Ascending aorta (tissue), 2 donors: ENCODE data around the gene FAIM2. TPM values are rescaled to one million over a fixed set of nuclear protein-coding genes. Genes with fewer than 3 reads are reported as not detected.

Experiments
- DNase-seq, 2 donors: peaks; one replicate each; pipeline ENCODE4 v3.0.0-alpha.2; 2019; ENCODE audit warnings: low spot score in 2 of 2
- H3K27ac ChIP-seq, 2 donors: fragments of 200-600 bp; sonication (generic); one replicate each; pipeline ENCODE4 v1.5.1; 2016 to 2017; ENCODE audit warnings: mild to moderate bottlenecking in 1 of 2
- H3K27me3 ChIP-seq: fragments of 200-600 bp; sonication (generic); one replicate; pipeline ENCODE4 v1.5.1; 2017
- H3K36me3 ChIP-seq, 2 donors: fragments of 200-600 bp; sonication (generic); one replicate each; pipeline ENCODE4 v1.5.1; 2016
- H3K4me1 ChIP-seq, 2 donors: fragments of 200-600 bp; sonication (generic); one replicate each; pipeline ENCODE4 v1.5.1; 2016 to 2017; ENCODE audit warnings: mild to moderate bottlenecking in 1 of 2
- H3K4me3 ChIP-seq, 2 donors: fragments of 200-600 bp; sonication (generic); one replicate each; pipeline ENCODE4 v1.5.1; 2016 to 2017; ENCODE audit warnings: mild to moderate bottlenecking in 1 of 2
- H3K9me3 ChIP-seq, 2 donors: fragments of 200-600 bp; sonication (generic); one replicate each; pipeline ENCODE4 v1.5.1; 2016
- intact Hi-C: fragments of 100-400 bp; cut with DNase I; formaldehyde crosslinking; loops from one replicate; pipeline ENCODE4 v1.15.1; 2023
- total RNA-seq: library from RNA; depleted of rRNA; stranded (reverse); fragments of >200 nt; gene quantifications from one replicate; pipeline ENCODE4 v1.1.0, GENCODE V29; 2016
- TF ChIP-seq, protein P1 (sequence below), 3 experiments: fragments of 200-600 bp in 2 of 3; fragments of 450-650 bp in 1 of 3; sonication (generic) in 2 of 3; IDR thresholded peaks; one replicate each; pipeline ENCODE4 v1.5.1; 2016 to 2019; ENCODE audit warnings: antibody characterized with exemption in 3 of 3, mild to moderate bottlenecking in 1 of 3, moderate library complexity in 1 of 3

FAIM2 gene
- total RNA-seq, 1 donor from 2014 or later: 0.75 TPM

DNA sequence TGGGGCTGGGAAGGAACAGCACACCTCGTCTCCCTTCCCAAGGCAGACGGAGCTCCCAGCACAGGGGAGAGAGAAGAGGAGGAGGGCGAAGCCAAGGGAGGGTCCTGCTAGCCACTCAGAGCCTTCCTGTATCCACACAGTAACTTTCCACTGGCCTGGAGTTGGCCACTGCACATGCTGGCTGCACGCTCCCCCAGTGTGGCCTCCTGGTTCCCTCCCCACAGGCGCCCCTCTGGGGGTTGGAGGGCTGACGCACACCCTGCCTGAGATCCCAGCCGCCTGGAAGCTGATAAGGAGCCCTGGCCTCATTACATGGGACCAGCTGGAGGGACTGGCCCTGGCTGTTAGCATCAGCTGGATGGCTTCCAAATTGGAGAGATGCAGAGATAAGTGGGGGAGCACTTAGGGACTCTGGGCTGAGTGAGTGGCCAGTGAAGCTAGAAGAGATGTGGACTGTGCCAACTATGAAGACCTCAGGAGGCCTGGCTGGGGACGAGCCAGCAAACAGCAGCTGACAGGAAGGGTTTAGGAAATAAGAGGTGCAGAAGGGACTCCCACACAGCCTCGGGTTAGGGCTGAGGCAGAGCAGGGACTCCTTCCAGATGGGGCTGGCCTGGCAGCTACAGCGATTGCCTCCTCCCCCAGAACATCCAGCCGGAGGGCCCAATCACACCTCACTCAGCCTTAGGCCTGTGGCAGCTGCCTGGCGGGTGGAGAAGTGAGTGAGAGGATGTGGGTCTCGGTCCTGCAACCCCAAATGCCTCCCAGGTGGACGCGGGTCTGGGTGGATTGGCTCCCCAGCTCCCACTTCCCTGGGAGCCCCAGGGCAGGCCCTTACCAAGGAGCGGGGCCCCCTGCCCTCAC, 34.5 kb downstream of the FAIM2 start:
- Histone ChIP-seq H3K4me3 (no peak overlapping the region), H3K27me3 (no peaks in the 10 kb centered on the region), H3K4me1 (peaks cover 0 to 9% of the 10 kb centered on the region in 2 donors), H3K27ac (peak overlapping the region; percentile 42 to 47), H3K36me3 (no peaks in the 10 kb centered on the region), H3K9me3 (no peaks in the 10 kb centered on the region)
- DNase-seq: peak; percentile 22 to 88
- TF ChIP-seq, protein P1, sequence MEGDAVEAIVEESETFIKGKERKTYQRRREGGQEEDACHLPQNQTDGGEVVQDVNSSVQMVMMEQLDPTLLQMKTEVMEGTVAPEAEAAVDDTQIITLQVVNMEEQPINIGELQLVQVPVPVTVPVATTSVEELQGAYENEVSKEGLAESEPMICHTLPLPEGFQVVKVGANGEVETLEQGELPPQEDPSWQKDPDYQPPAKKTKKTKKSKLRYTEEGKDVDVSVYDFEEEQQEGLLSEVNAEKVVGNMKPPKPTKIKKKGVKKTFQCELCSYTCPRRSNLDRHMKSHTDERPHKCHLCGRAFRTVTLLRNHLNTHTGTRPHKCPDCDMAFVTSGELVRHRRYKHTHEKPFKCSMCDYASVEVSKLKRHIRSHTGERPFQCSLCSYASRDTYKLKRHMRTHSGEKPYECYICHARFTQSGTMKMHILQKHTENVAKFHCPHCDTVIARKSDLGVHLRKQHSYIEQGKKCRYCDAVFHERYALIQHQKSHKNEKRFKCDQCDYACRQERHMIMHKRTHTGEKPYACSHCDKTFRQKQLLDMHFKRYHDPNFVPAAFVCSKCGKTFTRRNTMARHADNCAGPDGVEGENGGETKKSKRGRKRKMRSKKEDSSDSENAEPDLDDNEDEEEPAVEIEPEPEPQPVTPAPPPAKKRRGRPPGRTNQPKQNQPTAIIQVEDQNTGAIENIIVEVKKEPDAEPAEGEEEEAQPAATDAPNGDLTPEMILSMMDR (IDR thresholded peaks at IDR 0.05): no peak
- intact Hi-C loops: loop anchor here (1.0 to 5.0 kb wide), 3 partner anchors 42 to 188 kb away; partner anchors contain the start of gene ASIC1

GRCh38 chr12:49868449-49868848, 35.3 kb downstream of the FAIM2 start:
- intact Hi-C loops: loop anchor here (1.0 to 5.0 kb wide), 3 partner anchors 41 to 189 kb away; partner anchors contain the start of gene ASIC1
- TF ChIP-seq, protein P1 (IDR thresholded peaks at IDR 0.05): no peak
- no peaks in the 10 kb centered on the region for H3K27me3 ChIP-seq
- peaks cover 0 to 9% of the 10 kb centered on the region in 2 donors for H3K4me1 ChIP-seq
- peak overlapping the region; percentile 42 to 47 for H3K27ac ChIP-seq
- H3K36me3 ChIP-seq: no peaks in the 10 kb centered on the region
- H3K9me3 ChIP-seq: no peaks in the 10 kb centered on the region
- no peak overlapping the region for H3K4me3 ChIP-seq
- DNase-seq: peak in 1 of 2 donors; percentile 62

DNA sequence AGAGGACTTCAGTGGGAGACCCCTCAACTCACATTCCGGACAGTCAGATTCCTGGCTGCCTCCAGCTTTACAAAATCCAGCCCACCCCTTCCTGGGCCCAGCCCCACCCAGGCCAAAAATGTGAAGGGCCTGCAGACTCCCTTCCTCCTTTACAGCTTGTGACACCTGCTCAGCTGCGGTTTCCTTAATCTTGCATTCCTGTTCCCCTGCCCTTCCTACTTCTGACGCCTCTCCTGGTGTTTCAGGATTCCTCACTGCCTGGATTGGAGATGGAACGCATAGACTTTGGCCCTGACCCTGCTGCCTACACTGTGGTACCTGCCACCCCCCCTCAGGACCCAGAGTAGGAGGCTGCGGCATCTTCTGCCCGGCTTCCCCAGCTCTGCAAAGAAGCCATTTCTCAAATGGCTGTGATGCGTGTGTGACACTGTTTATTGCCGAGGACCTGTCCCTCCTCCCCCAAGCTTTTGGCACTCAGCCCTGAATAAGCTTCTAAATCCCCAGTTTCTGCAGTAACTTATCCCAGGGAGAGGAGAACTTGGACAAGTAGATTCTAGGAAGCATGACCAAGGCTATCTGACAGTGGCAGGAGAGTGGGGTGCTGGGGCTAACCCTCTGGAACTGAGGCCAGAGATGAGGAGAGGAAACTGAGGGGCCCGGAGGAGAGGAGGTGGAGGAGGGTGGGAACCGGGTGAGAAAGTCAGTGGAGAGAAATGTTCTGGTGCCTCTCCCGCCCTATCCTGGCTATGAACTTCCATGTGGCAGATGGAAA, 35.9 kb downstream of the FAIM2 start:
- H3K9me3 ChIP-seq: no peaks in the 10 kb centered on the region
- H3K27ac ChIP-seq: no peak overlapping the region
- H3K4me1 ChIP-seq: peaks cover 0 to 9% of the 10 kb centered on the region in 2 donors
- no peaks in the 10 kb centered on the region for H3K27me3 ChIP-seq
- DNase-seq: peak in 1 of 2 donors; percentile 55
- TF ChIP-seq, protein P1 (IDR thresholded peaks at IDR 0.05): no peak
- no peak overlapping the region for H3K4me3 ChIP-seq
- intact Hi-C loops: loop anchor here (1.0 to 5.0 kb wide), 5 partner anchors 40 to 190 kb away; partner anchors contain the start of gene ASIC1
- no peaks in the 10 kb centered on the region for H3K36me3 ChIP-seq

DNA sequence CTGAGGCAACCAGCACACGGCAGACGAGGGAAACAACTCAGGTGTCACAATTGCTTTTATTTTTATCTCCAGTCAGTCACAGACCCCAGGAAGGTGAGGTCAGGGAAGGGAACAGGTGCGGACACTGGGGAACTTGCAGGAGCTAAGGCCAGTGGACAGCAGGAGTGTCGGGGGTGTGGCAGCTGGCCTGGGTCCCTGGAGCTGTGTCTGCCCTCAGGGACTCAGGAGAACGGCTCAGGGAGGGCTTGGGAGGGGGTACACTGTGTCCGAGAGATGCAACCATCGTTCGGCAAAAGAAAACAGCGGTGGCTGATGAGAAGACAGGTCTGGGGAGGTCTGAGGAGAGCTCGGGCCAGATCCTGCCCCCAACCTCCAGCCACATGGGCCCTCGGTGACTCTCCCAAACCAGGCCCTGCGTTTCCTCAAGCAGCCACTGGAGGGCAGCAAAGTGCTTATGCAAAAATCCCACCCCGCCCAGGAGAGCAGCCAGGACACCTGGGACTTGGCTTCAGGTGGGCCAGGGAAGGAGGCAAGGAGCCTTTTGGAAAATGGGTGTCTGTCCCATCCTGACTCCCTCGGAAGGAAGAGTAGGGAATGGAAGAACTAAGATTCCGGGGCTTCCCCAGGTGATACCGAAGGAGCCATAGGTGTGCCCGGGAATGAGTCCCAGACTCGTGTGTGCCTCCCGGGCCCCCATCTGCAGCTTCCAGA, 36.7 kb downstream of the FAIM2 start:
- Histone ChIP-seq H3K27ac (no peak overlapping the region), H3K36me3 (no peaks in the 10 kb centered on the region), H3K9me3 (no peaks in the 10 kb centered on the region), H3K27me3 (no peaks in the 10 kb centered on the region), H3K4me3 (no peak overlapping the region), H3K4me1 (peaks cover 0 to 9% of the 10 kb centered on the region in 2 donors)
- intact Hi-C loops: loop anchor here (1.0 to 5.0 kb wide), 4 partner anchors 80 to 190 kb away; partner anchors contain the start of gene ASIC1
- TF ChIP-seq, protein P1 (IDR thresholded peaks at IDR 0.05): peak; percentile 86 to 99 (median 96)
- DNase-seq: peak; percentile 16 to 78

DNA sequence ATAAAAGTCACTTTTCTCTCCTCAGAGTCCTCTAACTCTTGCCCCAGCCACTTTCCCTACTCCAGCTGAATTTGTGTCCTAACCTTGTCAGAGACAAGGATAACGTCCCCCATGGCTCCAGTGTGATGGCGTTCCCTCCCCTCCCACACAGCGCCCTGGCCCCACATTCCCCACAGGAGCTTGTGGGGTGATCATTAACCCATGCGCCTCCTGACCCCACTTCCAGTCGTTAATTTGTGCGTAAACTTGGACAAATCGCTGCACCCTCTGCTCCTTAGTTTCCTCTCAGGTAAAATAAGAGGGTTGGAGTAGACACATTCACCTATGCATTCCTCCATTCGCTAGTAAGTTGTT, 37.9 kb downstream of the FAIM2 start:
- intact Hi-C loops: loop anchor here (2.0 to 5.0 kb wide), 3 partner anchors 82 to 192 kb away; partner anchors contain the start of gene ASIC1
- Histone ChIP-seq H3K27ac (no peak overlapping the region), H3K27me3 (no peaks in the 10 kb centered on the region), H3K4me3 (no peak overlapping the region), H3K36me3 (no peaks in the 10 kb centered on the region), H3K9me3 (no peaks in the 10 kb centered on the region), H3K4me1 (peaks cover 0 to 9% of the 10 kb centered on the region in 2 donors)
- peak in 1 of 2 donors; percentile 58 for DNase-seq
- TF ChIP-seq, protein P1 (IDR thresholded peaks at IDR 0.05): no peak
